OCI-LY7 (cell line): ENCODE data around the gene STAT6. TPM values are rescaled to one million over a fixed set of nuclear protein-coding genes. Genes with fewer than 3 reads are reported as not detected.

Experiments used
- BruUV-seq: library from RNA; stranded (reverse); fragments of 400-500 nt; replicated peaks from 2 replicates; lab custom pipeline; 2021; lab: Mats Ljungman, UMichigan
- CTCF ChIA-PET: fragments of 300-600 bp; sonication (Branson Sonifier 250); formaldehyde crosslinking; loops from one replicate; lab custom pipeline; 2022; ENCODE audit warnings: antibody characterized with exemption; ENCODE audit not compliant: unreplicated experiment; lab: Charles Lee
- POLR2A ChIA-PET: fragments of 300-600 bp; sonication (Branson Sonifier 250); formaldehyde crosslinking; loops from one replicate; lab custom pipeline; 2022; ENCODE audit warnings: antibody characterized with exemption; lab: Charles Lee
- DNase-seq: peaks from one replicate; pipeline ENCODE4 v3.0.0-alpha.2; 2015; ENCODE audit warnings: low spot score
- H2AFZ ChIP-seq: fragments of 200-600 bp; sonication (generic), shearing (Covaris generic); 2 replicates; pipeline ENCODE4 v1.6.1; 2014; ENCODE audit warnings: mild to moderate bottlenecking, antibody characterized with exemption, low read length, moderate library complexity
- H3K27ac ChIP-seq: fragments of 200-600 bp; sonication (generic); 2 replicates; pipeline ENCODE4 v1.5.1; 2014; ENCODE audit warnings: mixed run types, low read depth, mild to moderate bottlenecking, moderate library complexity, low read length, inconsistent platforms; ENCODE audit not compliant: poor library complexity, severe bottlenecking
- H3K36me3 ChIP-seq: fragments of 200-600 bp; sonication (generic); 2 replicates; pipeline ENCODE4 v1.6.1; 2014; ENCODE audit warnings: mild to moderate bottlenecking, antibody characterized with exemption, low read length, moderate library complexity, mixed read lengths; ENCODE audit not compliant: insufficient read depth
- H3K4me1 ChIP-seq: fragments of 200-600 bp; sonication (generic); 2 replicates; pipeline ENCODE4 v1.5.1; 2014; ENCODE audit warnings: mild to moderate bottlenecking, low read length; ENCODE audit not compliant: insufficient read depth, poor library complexity, severe bottlenecking
- H3K4me2 ChIP-seq: fragments of 200-600 bp; sonication (generic); 2 replicates; pipeline ENCODE4 v1.6.1; 2014; ENCODE audit warnings: mild to moderate bottlenecking, low read length
- H3K4me3 ChIP-seq: fragments of 200-600 bp; sonication (generic); 2 replicates; pipeline ENCODE4 v1.5.1; 2014; ENCODE audit warnings: mild to moderate bottlenecking, low read depth, low read length; ENCODE audit not compliant: poor library complexity, severe bottlenecking
- H3K79me2 ChIP-seq: fragments of 200-600 bp; sonication (generic); 2 replicates; pipeline ENCODE4 v1.6.1; 2016; ENCODE audit warnings: low read depth, mild to moderate bottlenecking, low read length, moderate library complexity, mixed read lengths; ENCODE audit not compliant: insufficient read depth
- H3K9me2 ChIP-seq: fragments of 200-600 bp; sonication (generic); 2 replicates; pipeline ENCODE4 v1.6.1; 2016; ENCODE audit warnings: mild to moderate bottlenecking, low read length, mixed read lengths; ENCODE audit not compliant: insufficient read depth
- H3K9me3 ChIP-seq: fragments of 200-600 bp; sonication (generic); 2 replicates; pipeline ENCODE4 v1.6.1; 2014; ENCODE audit warnings: mild to moderate bottlenecking, mixed run types, low read length, mixed read lengths
- H4K20me1 ChIP-seq: fragments of 200-600 bp; sonication (generic); 2 replicates; pipeline ENCODE4 v1.6.1; 2014; ENCODE audit warnings: mild to moderate bottlenecking, antibody characterized with exemption, low read length, moderate library complexity, mixed read lengths; ENCODE audit not compliant: insufficient read depth
- CTCF ChIP-seq: fragments of 200-600 bp; sonication (generic); conservative IDR thresholded peaks from 2 replicates; pipeline ENCODE4 v1.5.1; 2014; ENCODE audit warnings: mild to moderate bottlenecking, antibody characterized with exemption, low read length, moderate library complexity, mixed read lengths
- EZH2phosphoT487 ChIP-seq: fragments of 200-600 bp; sonication (generic); IDR thresholded peaks from 2 replicates; pipeline ENCODE4 v1.6.1; 2018; ENCODE audit warnings: low read depth, borderline replicate concordance, mild to moderate bottlenecking, mixed run types, antibody characterized with exemption, low read length, moderate library complexity, mixed read lengths
- intact Hi-C: fragments of 100-400 bp; cut with micrococcal nuclease; formaldehyde crosslinking; loops from one replicate; pipeline ENCODE4 v1.10.0; 2022; ENCODE audit not compliant: unreplicated experiment
- total RNA-seq, 2 experiments: library from RNA; depleted of rRNA in 1 of 2; stranded (reverse); fragments of >200 nt in 1 of 2; shearing (Covaris generic) in 1 of 2; gene quantifications; 2 replicates each; pipeline ENCODE4 v1.2.3, GENCODE V29; 2014 to 2022

Gene STAT6
- total RNA-seq, 2 experiments from 2014 or later, result 73.6 to 128 TPM

- H2AFZ ChIP-seq, result no peak overlapping the region
Observed at GRCh38 chr12:57048423-57049118, 62.6 kb downstream of the STAT6 start.

GRCh38 chr12:57047981-57048380 is 63.2 kb downstream of the STAT6 start:
- Histone ChIP-seq H3K4me3 (no peak overlapping the region), H3K36me3 (no peaks in the 10 kb centered on the region), H3K4me1 (peaks cover 5% of the 10 kb centered on the region), H3K9me2 (no peaks in the 10 kb centered on the region), H2AFZ (no peak overlapping the region), H3K27ac (no peak overlapping the region), H3K9me3 (no peaks in the 10 kb centered on the region), H4K20me1 (no peaks in the 10 kb centered on the region), H3K79me2 (no peaks in the 10 kb centered on the region), H3K4me2 (no peak overlapping the region)
- CTCF ChIA-PET, result no interaction called here
- POLR2A ChIA-PET, result no interaction called here
- no TSS peak for BruUV-seq
- no peak for DNase-seq
- TF ChIP-seq CTCF, result no peak
- no peak for TF ChIP-seq EZH2phosphoT487
- intact Hi-C loops, result no loop called here

More at GRCh38 chr12:57048423-57049118, 62.6 kb downstream of the STAT6 start:
- no peak overlapping the region for H3K4me3 ChIP-seq
- no peaks in the 10 kb centered on the region for H3K9me3 ChIP-seq
- no peak for TF ChIP-seq CTCF
- intact Hi-C loops, result no loop called here
- H3K9me2 ChIP-seq, result no peaks in the 10 kb centered on the region
- CTCF ChIA-PET, result no interaction called here
- BruUV-seq, result no TSS peak
- peaks cover 5% of the 10 kb centered on the region for H3K4me1 ChIP-seq
- POLR2A ChIA-PET, result interaction anchor here (0.6 kb wide), 2 partner anchors 82 to 432 kb away, joined by 3 read pairs; no protein-coding TSS in a partner anchor
- no peak overlapping the region for H3K27ac ChIP-seq
- H3K36me3 ChIP-seq, result no peaks in the 10 kb centered on the region
- DNase-seq, result no peak
- H3K79me2 ChIP-seq, result no peaks in the 10 kb centered on the region
- no peak overlapping the region for H3K4me2 ChIP-seq
- no peaks in the 10 kb centered on the region for H4K20me1 ChIP-seq
